IPS-20b (cell line): ENCODE measurements around the gene TET1.
"Not testable (repeated sequence)": the region's sequence is repeated elsewhere in the genome, so short reads cannot be mapped to it uniquely, and the experiment has no call there.

ENCODE experiments used
- H3K27ac ChIP-seq: one replicate; pipeline ENCODE4 v1.5.1; 2013; ENCODE audit warnings: low read length
- H3K27me3 ChIP-seq: 2 replicates; pipeline ENCODE4 v1.6.1; 2013; ENCODE audit warnings: mild to moderate bottlenecking, low read length, inconsistent platforms; ENCODE audit not compliant: insufficient read depth
- H3K36me3 ChIP-seq: 2 replicates; pipeline ENCODE4 v1.6.1; 2013; ENCODE audit warnings: low read depth, mild to moderate bottlenecking, inconsistent platforms, low read length, moderate library complexity; ENCODE audit not compliant: insufficient read depth
- H3K4me1 ChIP-seq: 2 replicates; pipeline ENCODE4 v1.6.1; 2013; ENCODE audit warnings: mild to moderate bottlenecking, control low read depth, inconsistent platforms, low read length, moderate library complexity; ENCODE audit not compliant: insufficient read depth
- H3K4me3 ChIP-seq: 2 replicates; pipeline ENCODE4 v1.5.1; 2013; ENCODE audit warnings: mild to moderate bottlenecking, low read length, inconsistent platforms
- H3K9ac ChIP-seq: 2 replicates; pipeline ENCODE4 v1.6.1; 2013; ENCODE audit warnings: low read depth, mild to moderate bottlenecking, inconsistent platforms, low read length, moderate library complexity
- H3K9me3 ChIP-seq: 2 replicates; pipeline ENCODE4 v1.6.1; 2013; ENCODE audit warnings: mild to moderate bottlenecking, low read depth, low read length, inconsistent platforms; ENCODE audit not compliant: insufficient read depth

TET1 gene

DNA sequence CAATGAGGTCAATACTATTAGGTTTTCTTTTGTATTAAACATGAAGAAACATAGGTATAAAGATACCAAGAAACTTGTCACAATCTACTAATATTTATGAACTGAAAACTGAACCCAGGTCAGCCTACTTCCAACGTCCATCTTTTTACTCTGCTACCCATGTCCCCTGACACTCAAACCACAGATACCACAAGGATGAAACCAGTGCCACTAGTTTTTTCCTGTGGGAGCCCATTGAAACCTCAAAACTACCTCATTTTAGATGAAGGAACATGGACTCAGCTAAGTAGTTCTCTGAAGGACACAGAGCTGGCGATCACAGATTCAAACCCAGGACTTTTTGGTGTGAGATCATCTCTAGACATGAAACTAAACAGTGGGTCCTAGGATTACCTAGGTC, 6.8 kb downstream of the TET1 start:
- H3K36me3 ChIP-seq: peaks cover 7% of the 10 kb centered on the region
- no peaks in the 10 kb centered on the region for H3K9me3 ChIP-seq
- H3K4me1 ChIP-seq: peaks cover 13% of the 10 kb centered on the region
- no peaks in the 10 kb centered on the region for H3K27me3 ChIP-seq
- no peak overlapping the region for H3K4me3 ChIP-seq
- H3K9ac ChIP-seq: no peak overlapping the region
- no peak overlapping the region for H3K27ac ChIP-seq

DNA sequence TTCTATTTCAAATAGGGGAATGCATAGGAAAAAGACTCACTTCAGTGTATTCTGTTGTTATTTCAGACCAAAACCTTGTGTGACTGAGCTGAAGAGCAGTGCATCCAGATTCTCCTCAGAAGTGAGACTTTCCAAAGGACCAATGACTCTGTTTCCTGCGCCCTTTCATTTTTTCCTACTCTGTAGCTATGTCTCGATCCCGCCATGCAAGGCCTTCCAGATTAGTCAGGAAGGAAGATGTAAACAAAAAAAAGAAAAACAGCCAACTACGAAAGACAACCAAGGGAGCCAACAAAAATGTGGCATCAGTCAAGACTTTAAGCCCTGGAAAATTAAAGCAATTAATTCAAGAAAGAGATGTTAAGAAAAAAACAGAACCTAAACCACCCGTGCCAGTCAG, 12.0 kb downstream of the TET1 start:
- H3K9me3 ChIP-seq: no peaks in the 10 kb centered on the region
- H3K4me3 ChIP-seq: no peak overlapping the region
- no peak overlapping the region for H3K9ac ChIP-seq
- peaks cover 39% of the 10 kb centered on the region for H3K36me3 ChIP-seq
- H3K4me1 ChIP-seq: no peaks in the 10 kb centered on the region
- no peak overlapping the region for H3K27ac ChIP-seq
- no peaks in the 10 kb centered on the region for H3K27me3 ChIP-seq

DNA sequence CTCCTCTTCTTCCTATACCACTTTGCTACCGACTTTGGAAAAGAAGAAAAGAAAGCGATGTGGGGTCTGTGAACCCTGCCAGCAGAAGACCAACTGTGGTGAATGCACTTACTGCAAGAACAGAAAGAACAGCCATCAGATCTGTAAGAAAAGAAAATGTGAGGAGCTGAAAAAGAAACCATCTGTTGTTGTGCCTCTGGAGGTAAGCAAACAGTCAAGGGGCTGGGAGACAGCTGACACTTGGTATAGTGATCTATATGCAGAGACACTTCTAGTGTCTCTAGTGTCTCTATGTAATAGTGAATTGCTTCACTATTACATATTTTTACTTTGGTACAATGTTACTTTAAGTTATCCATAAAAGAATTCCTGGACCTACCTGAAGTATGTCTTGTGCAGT, 13.9 kb downstream of the TET1 start:
- Histone ChIP-seq H3K36me3 (peaks cover 55% of the 10 kb centered on the region), H3K27ac (no peak overlapping the region), H3K27me3 (no peaks in the 10 kb centered on the region), H3K9ac (no peak overlapping the region), H3K9me3 (no peaks in the 10 kb centered on the region), H3K4me1 (no peaks in the 10 kb centered on the region), H3K4me3 (no peak overlapping the region)

DNA sequence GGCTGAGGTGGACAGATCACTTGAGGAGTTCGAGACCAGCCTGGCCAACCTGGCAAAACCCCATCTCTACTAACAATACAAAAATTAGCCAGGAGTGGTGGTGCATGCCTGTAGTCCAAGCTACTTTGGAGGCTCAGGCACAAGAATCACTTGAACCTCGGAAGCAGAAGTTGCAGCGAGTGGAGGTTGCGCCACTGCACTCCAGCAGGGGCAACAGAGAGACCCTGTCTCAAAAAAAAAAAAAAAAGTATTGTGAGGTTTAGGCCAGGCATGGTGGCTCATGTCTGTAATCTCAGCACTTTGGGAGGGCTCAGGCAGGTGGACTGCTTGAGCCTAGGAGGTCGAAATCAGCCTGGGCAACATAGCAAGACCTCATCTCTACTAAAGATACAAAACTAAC, 16.0 kb downstream of the TET1 start:
- Histone ChIP-seq H3K9me3 (no peaks in the 10 kb centered on the region), H3K27ac (no peak overlapping the region), H3K27me3 (no peaks in the 10 kb centered on the region), H3K4me1 (no peaks in the 10 kb centered on the region), H3K4me3 (no peak overlapping the region), H3K36me3 (peaks cover 68% of the 10 kb centered on the region), H3K9ac (no peak overlapping the region)

DNA sequence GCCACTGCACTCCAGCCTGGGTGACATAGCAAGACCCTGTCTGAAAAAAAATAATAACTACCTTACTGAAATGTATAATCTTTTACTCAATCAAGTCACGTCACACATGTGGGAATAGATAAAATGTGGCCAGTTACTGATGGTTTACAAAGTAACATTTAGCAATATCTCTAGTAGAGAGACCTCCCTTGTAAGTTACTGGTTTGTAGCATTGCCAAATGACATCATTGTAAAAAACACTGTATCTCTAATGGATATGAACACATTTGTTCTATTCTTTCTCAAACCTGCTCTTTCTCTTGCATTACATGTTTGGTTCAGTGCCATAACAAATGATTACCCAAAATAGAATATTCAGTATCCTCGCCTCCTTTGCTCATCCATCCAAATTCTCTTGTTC, 18.8 kb downstream of the TET1 start:
- no peak overlapping the region for H3K4me3 ChIP-seq
- H3K4me1 ChIP-seq: no peaks in the 10 kb centered on the region
- no peaks in the 10 kb centered on the region for H3K27me3 ChIP-seq
- no peak overlapping the region for H3K27ac ChIP-seq
- H3K36me3 ChIP-seq: peaks cover 71% of the 10 kb centered on the region
- H3K9ac ChIP-seq: no peak overlapping the region
- H3K9me3 ChIP-seq: no peaks in the 10 kb centered on the region

DNA sequence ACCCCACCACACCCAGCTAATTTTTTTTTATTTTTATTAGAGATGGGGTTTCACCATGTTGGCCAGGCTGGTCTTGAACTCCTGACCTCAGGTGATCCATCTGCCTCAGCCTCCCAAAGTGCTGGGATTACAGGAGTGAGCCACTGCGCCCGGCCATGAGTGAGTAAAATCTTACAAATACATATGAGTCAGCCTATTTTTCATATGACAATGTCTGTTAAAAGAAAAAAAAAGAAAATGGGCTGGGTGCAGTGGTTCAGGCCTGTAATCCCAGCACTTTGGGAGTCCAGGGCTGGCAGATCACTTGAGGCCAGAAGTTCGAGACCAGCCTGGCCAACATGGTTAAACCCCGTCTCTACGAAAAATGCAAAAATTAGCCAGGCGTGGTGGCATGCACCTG, 24.1 kb downstream of the TET1 start:
- not testable (repeated sequence) for H3K9ac ChIP-seq, H3K27ac ChIP-seq, H3K4me1 ChIP-seq, H3K4me3 ChIP-seq, H3K27me3 ChIP-seq, H3K9me3 ChIP-seq
- peaks cover 64% of the 10 kb centered on the region for H3K36me3 ChIP-seq

DNA sequence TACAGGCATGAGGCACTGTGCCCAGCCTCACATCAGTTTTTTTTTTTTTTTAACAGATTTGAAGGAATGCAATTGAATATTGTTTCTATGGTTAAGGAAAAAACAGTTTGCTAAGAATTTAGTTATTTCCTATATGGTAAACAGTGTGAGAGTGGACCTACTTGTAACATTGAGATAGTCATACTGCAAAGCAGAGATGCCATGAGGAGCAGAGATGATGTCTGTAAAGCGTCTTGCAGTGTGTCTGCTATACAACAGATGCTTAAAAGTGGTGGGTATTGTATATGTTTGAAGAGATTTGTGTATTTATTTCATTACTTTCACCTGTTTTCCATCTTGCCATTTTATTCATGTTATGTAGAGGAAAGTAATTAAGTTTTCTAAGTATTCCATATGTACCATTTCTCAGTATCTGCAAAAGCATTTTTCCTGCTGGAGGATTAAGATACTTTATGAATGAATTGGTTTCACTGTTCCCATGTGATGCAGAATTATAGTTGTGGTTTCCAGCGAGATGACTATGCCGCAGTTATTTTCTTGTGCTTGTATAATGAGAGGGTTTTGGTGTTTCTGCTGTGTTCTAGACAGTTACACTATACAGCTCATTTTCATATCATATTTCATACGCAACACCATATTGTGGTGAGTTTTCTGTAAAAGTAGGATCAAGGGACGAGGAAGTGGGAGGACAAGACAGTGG, 26.6 kb downstream of the TET1 start:
- Histone ChIP-seq H3K36me3 (peaks cover 61% of the 10 kb centered on the region), H3K4me1 (no peaks in the 10 kb centered on the region), H3K9me3 (no peaks in the 10 kb centered on the region), H3K27me3 (no peaks in the 10 kb centered on the region), H3K4me3 (no peak overlapping the region), H3K9ac (no peak overlapping the region), H3K27ac (no peak overlapping the region)

DNA sequence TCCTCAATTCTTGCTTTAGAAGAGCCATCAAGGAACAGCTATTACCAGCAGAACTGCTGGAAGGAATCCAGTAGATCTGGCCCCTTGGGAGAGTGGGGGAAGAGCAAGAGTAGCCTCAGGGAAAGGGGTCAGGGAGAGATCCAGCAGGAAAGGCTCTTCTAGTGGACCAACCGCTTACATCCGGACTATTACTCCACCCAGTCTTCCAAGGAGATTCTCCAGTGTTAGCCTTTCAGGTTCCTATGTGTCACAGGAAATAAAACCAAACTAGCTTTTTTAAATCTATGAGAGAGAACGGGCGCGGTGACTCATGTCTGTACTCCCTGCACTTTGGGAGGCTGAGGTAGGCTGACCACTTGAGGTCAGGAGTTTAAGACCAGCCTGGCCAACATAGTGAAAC, 34.3 kb downstream of the TET1 start:
- Histone ChIP-seq H3K36me3 (peaks cover 23% of the 10 kb centered on the region), H3K9ac (no peak overlapping the region), H3K27ac (no peak overlapping the region), H3K4me1 (peaks cover 6% of the 10 kb centered on the region), H3K9me3 (no peaks in the 10 kb centered on the region), H3K4me3 (no peak overlapping the region), H3K27me3 (no peaks in the 10 kb centered on the region)

DNA sequence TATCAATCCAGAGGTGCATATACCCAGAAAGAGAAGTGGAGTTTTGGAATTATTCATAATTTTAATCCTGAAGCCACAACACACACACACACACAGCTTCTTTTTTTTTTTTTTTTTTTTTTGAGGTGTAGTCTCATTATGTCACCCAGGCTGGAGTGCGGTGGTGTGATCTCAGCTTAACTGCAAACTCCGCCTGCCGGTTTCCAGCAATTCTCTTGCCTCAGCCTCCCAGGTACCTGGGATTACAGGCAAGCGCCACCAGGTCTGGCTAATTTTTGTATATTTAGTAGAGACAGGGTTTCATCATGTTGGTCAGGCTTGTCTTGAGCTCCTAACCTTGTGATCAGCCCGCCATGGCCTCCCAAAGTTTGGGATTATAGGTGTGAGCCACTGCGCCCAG, 35.4 kb downstream of the TET1 start:
- Histone ChIP-seq H3K36me3 (peaks cover 13% of the 10 kb centered on the region; the same call in 1 of the 2 replicates), H3K27ac (no peak overlapping the region), H3K4me1 (peaks cover 13% of the 10 kb centered on the region), H3K27me3 (no peaks in the 10 kb centered on the region), H3K4me3 (no peak overlapping the region), H3K9ac (no peak overlapping the region), H3K9me3 (no peaks in the 10 kb centered on the region)

DNA sequence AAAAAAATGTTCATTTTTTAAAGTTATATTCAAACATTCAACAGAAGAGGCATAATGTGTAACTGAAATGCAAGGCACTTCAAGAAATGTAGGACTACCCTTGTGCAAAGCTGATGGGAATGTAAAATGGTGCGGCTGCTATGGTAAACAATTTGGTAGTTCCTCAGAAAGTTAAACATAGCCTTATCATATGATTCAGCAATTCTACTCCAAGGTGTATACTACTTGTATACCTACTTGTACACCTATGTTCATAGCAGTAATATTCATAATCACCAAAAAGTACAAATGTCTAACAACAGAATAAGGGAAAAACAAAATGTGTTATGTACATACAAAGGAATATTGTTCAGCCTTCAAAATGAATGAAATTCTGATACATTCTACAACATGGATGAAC, 37.3 kb downstream of the TET1 start:
- no peaks in the 10 kb centered on the region for H3K9me3 ChIP-seq
- H3K27me3 ChIP-seq: no peaks in the 10 kb centered on the region
- peaks cover 24% of the 10 kb centered on the region for H3K4me1 ChIP-seq
- H3K4me3 ChIP-seq: no peak overlapping the region
- no peak overlapping the region for H3K27ac ChIP-seq
- no peak overlapping the region for H3K9ac ChIP-seq
- H3K36me3 ChIP-seq: peaks cover 18% of the 10 kb centered on the region

DNA sequence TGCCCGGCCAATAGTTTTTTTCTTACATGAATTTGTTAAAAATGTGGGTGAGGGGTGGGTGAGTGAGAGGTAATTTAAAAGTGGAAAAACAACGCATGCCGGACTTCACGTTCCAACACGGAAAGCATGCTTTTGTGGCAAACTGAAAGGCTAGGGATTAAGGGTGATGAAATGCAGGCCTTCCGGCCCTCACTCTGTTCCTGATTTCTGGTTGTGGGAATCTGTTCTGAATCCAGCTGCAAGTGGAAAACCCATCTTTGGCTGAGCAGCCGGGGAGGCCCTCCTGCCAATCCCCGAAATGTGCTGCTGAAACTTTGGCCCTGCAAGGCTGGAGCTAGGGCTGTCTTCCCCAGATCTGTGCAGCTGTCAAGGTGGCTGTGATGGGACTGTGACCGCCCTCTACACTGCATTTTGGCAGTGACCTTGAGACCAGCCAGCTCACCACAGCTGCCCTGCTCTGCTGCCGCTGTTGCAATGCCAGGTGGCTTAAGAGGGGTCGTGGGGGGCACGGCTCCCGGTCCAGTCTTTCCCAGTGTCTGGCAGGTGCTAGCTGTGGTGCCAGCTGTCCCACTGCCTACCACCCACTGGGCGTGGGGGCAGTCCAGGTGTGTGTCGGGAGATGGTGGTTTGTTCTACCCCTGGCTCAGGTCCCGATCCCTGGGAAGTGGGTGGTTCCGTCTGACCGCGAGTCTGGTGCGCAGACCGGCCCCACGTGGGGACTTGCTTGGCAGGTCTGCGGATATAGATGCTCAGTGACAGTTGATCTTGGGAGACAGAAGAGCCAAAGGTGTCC, 39.0 kb downstream of the TET1 start:
- peak overlapping the region; percentile 77 for H3K9ac ChIP-seq
- peaks cover 32% of the 10 kb centered on the region for H3K4me1 ChIP-seq
- peak overlapping the region; percentile 66 for H3K4me3 ChIP-seq
- no peaks in the 10 kb centered on the region for H3K9me3 ChIP-seq
- H3K27me3 ChIP-seq: no peaks in the 10 kb centered on the region
- H3K27ac ChIP-seq: peak overlapping the region; percentile 55
- H3K36me3 ChIP-seq: peaks cover 31% of the 10 kb centered on the region

DNA sequence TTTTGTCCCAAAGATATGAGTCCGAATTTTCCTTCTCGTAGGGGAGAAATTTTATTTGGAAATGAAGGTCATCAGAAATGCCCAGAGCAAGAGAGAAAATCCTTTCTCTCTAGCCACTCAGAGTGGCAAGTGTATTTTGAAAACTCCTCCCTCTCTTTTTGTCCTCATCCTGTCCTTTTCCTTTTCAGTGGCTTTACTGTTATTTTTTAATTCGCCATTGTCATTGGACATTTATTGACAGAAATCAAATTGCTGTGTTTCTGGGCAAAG, 39.6 kb downstream of the TET1 start:
- peak overlapping the region; percentile 77 for H3K9ac ChIP-seq
- H3K4me3 ChIP-seq: peak overlapping the region; percentile 66
- H3K36me3 ChIP-seq: peaks cover 32% of the 10 kb centered on the region
- H3K27me3 ChIP-seq: no peaks in the 10 kb centered on the region
- H3K27ac ChIP-seq: peak overlapping the region; percentile 55
- peaks cover 36% of the 10 kb centered on the region for H3K4me1 ChIP-seq
- no peaks in the 10 kb centered on the region for H3K9me3 ChIP-seq
